ENCODE measurements around the gene PPARG. TPM values are rescaled to one million over a fixed set of nuclear protein-coding genes. Genes with fewer than 3 reads are reported as not detected.

The PPARG gene
- total and polyA plus RNA-seq, 10 donors: 5.5 to 28.0 (median 19.4) TPM

GRCh38 chr3:12430086-12430485, 141.2 kb downstream of the PPARG start:
- Histone ChIP-seq H3K4me3 (no peak overlapping the region), H3K27me3 (replicated peaks in 1 of 7) (no peaks in the 10 kb centered on the region), H3K36me3 (peaks cover 0 to 5% (median 0%) of the 10 kb centered on the region in 6 donors), H3K4me1 (peaks cover 0 to 19% (median 3%) of the 10 kb centered on the region in 6 donors), H3K9me3 (no peaks in the 10 kb centered on the region), H3K27ac (no peak overlapping the region)
- TF ChIP-seq POLR2AphosphoS5 (IDR thresholded peaks at IDR 0.05) (no peak), CTCF (IDR thresholded peaks at IDR 0.05 in 8 of 11, conservative IDR thresholded peaks at IDR 0.05 in 3 of 11) (no peak), POLR2A (IDR thresholded peaks at IDR 0.05) (no peak)
- intact Hi-C loops (cut with DNase I; ENCODE audit: low total_unique reads): no loop called here
- no peak for DNase-seq
- 40 to 51% (median 44%) methylated on average over 5 of the region's 5 CpGs for WGBS, 5 donors

- DNase-seq: no peak
- intact Hi-C loops (cut with DNase I; ENCODE audit: low total_unique reads): no loop called here
- WGBS, 5 donors: 84 to 97% (median 93%) methylated on average over 6 of the region's 6 CpGs
- Histone ChIP-seq H3K4me1 (no peaks in the 10 kb centered on the region), H3K27ac (no peak overlapping the region), H3K4me3 (no peak overlapping the region), H3K36me3 (peaks cover 0 to 6% (median 0%) of the 10 kb centered on the region in 6 donors), H3K27me3 (replicated peaks in 1 of 7) (no peaks in the 10 kb centered on the region), H3K9me3 (no peaks in the 10 kb centered on the region)
- TF ChIP-seq POLR2A (IDR thresholded peaks at IDR 0.05) (no peak), POLR2AphosphoS5 (IDR thresholded peaks at IDR 0.05) (no peak), CTCF (IDR thresholded peaks at IDR 0.05 in 8 of 11, conservative IDR thresholded peaks at IDR 0.05 in 3 of 11) (no peak)
Measured at GRCh38 chr3:12433823-12434222, 145.0 kb downstream of the PPARG start.

DNA sequence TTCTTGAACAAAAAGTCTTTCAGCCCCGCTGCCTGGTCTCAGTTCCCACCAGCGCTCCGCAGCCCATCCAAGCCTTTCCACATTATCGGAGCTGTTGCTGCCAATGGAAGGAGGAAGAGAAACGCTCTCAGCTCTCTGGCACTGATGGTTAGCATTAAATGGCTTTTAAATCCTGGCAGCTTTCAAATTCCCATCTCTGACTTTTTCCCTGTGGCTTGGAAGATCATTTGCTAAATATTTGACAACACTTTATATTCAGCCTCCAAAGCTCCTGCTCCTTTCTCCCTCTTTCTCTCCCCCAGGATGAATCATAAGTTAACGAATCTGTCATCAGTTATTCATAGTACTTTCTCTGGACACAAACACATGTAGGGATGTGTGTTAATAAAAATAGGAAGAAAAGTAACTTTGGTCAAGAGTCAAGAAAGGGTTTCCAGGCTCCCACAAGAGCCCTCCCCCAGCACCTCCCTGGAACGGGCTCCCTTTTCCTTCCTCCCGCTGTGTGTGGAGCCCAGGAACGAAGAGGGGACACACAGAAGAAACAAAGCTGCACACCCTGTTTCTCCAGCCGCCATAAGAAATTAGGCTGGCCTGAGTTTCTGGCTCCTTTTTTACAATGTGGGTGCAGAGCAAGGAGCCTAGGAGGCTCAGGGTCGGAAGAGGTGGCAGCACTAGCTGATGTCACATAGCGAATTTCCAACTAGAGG, 147.8 kb downstream of the PPARG start:
- WGBS, 5 donors: 71 to 88% (median 80%) methylated on average over 12 of the region's 12 CpGs
- Histone ChIP-seq H3K27ac (no peak overlapping the region), H3K36me3 (peaks cover 0 to 6% (median 0%) of the 10 kb centered on the region in 6 donors), H3K9me3 (no peaks in the 10 kb centered on the region), H3K27me3 (replicated peaks in 1 of 7) (peaks cover 0 to under 1% (median 0%) of the 10 kb centered on the region in 7 donors), H3K4me3 (no peak overlapping the region), H3K4me1 (peaks cover 0 to 9% (median 0%) of the 10 kb centered on the region in 6 donors)
- intact Hi-C loops (cut with DNase I; ENCODE audit: low total_unique reads): no loop called here
- DNase-seq: no peak
- no peak for TF ChIP-seq POLR2AphosphoS5 (IDR thresholded peaks at IDR 0.05)
- no peak for TF ChIP-seq CTCF (IDR thresholded peaks at IDR 0.05 in 8 of 11, conservative IDR thresholded peaks at IDR 0.05 in 3 of 11)

DNA sequence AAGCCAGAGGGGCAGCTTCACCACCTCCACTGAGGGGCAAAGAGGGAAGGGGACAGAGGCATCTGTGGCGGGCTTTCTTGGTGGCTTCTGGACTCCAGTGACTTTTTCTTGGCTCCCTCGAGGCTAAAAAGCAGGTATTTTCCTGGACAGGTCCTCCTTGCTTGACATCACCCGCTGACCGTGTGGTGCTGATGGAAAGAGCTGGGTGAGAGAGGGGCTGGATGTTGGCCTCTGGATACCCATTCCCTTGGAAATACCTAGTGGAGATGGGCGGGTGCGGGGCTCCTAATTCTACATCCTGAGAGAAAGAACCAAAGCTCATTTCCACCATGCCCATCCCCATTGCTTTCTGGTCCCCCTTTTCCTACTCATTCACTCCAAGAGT, 148.3 kb downstream of the PPARG start:
- Histone ChIP-seq H3K4me1 (peaks cover 0 to 9% (median 0%) of the 10 kb centered on the region in 6 donors), H3K36me3 (peaks cover 0 to 6% (median 0%) of the 10 kb centered on the region in 6 donors), H3K27ac (no peak overlapping the region), H3K27me3 (replicated peaks in 1 of 7) (peaks cover 0 to 6% (median 0%) of the 10 kb centered on the region in 7 donors), H3K9me3 (no peaks in the 10 kb centered on the region), H3K4me3 (no peak overlapping the region)
- 85 to 97% (median 92%) methylated on average over 6 of the region's 6 CpGs for WGBS, 5 donors
- no peak for TF ChIP-seq POLR2A (IDR thresholded peaks at IDR 0.05)
- TF ChIP-seq POLR2AphosphoS5 (IDR thresholded peaks at IDR 0.05): no peak
- TF ChIP-seq CTCF (IDR thresholded peaks at IDR 0.05 in 8 of 11, conservative IDR thresholded peaks at IDR 0.05 in 3 of 11): no peak
- DNase-seq: no peak
- intact Hi-C loops (cut with DNase I; ENCODE audit: low total_unique reads): no loop called here

Data from spleen (tissue), 11 donors.